Neuron (in vitro differentiated cells): ENCODE results near the gene CYB5R2.

ENCODE experiments used
- H2AFZ ChIP-seq: one replicate; pipeline ENCODE4 v1.6.1; 2013; ENCODE audit warnings: low read depth, mild to moderate bottlenecking, inconsistent platforms, low read length, moderate library complexity
- H3K27me3 ChIP-seq: one replicate; pipeline ENCODE4 v1.6.1; 2013; ENCODE audit warnings: low read length; ENCODE audit not compliant: insufficient read depth
- H3K36me3 ChIP-seq: one replicate; pipeline ENCODE4 v1.6.1; 2013; ENCODE audit warnings: low read length; ENCODE audit not compliant: insufficient read depth
- H3K4me1 ChIP-seq: one replicate; pipeline ENCODE4 v1.6.1; 2013; ENCODE audit warnings: low read length; ENCODE audit not compliant: insufficient read depth
- H3K4me3 ChIP-seq: 2 replicates; pipeline ENCODE4 v1.5.1; 2013; ENCODE audit warnings: mild to moderate bottlenecking, low read length, moderate library complexity
- H3K9me3 ChIP-seq: one replicate; pipeline ENCODE4 v1.6.1; 2013; ENCODE audit warnings: low read length

CYB5R2 gene

DNA sequence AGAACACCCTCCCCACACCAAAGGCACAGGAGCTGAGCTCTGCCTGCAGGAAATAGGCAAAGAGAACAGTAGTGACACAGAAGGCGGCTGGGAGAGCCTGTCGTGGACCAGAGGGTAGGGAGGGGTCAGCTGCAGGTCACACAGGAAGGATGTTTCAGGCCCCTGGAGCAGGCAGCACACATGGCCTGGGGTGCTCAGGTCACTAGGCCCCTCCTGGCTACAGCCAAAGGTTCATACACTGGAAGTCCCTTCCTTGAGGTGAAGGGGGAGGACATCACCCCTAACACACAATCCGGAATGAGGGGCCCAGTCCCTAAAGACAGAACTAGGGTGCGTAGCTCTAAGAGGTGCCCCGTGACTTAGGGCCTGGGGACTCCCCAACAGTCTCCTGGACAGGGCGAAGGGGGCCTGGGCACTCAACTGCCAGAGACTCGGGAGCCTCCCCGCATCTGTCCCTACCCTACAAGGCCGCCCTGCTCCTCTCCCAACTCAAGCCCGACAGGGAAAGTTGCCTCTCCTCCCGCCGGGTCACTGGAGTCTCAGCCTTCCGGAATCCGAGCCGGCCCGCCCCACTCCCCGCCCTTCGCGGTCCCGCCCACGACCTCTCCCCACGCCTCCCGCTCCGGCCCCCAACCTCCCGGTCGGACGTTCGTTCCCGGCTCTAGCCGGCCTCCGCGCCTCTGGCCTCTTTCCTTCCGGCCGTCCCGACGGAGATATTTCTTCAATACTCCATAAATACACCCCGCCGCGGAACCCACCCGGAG, at the start of gene CYB5R2:
Gene CYB5R2 (minus strand): TSS at position 541 of the 764 bp plus-strand sequence. CDS start 675 bp downstream, outside the sequence.
- Histone ChIP-seq H3K9me3 (peaks cover 2% of the 10 kb centered on the region), H3K27me3 (peaks cover 14% of the 10 kb centered on the region), H3K36me3 (no peaks in the 10 kb centered on the region), H2AFZ (no peak within 1 kb of the TSS), H3K4me3 (no peak within 1 kb of the TSS), H3K4me1 (peaks cover 12% of the 10 kb centered on the region)

DNA sequence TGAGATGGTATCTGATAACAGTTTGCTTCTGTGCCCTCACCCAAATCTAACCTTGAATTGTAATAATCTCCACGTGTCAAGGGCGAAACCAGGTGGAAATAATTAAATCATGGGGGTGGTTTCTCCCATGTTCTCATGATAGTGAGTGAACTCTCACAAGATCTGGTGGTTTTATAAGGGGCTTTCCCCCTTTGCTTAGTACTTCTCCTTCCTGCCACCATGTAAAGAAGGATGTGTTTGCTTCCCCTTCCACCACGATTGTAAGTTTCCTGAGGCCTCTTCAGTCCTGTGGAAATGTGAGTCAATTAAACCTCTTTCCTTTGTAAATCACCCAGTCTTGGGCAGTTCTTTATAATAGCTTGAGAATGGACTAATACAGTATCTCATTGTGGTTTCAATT, 41.5 kb upstream of the CYB5R2 start:
- H3K4me1 ChIP-seq = no peaks in the 10 kb centered on the region
- no peaks in the 10 kb centered on the region for H3K9me3 ChIP-seq
- H2AFZ ChIP-seq = no peak overlapping the region
- H3K4me3 ChIP-seq = no peak overlapping the region
- no peaks in the 10 kb centered on the region for H3K36me3 ChIP-seq
- H3K27me3 ChIP-seq = no peaks in the 10 kb centered on the region

GRCh38 chr11:7706377-7706776, 33.1 kb upstream of the CYB5R2 start, which contains the start of gene OVCH2:
Gene OVCH2 (minus strand): TSS chr11:7706477. CDS start chr11:7706394, 83 bp downstream.
- Histone ChIP-seq H3K4me1 (no peaks in the 10 kb centered on the region), H3K9me3 (no peaks in the 10 kb centered on the region), H3K4me3 (no peak within 1 kb of the TSS), H2AFZ (no peak within 1 kb of the TSS), H3K27me3 (no peaks in the 10 kb centered on the region), H3K36me3 (no peaks in the 10 kb centered on the region)

DNA sequence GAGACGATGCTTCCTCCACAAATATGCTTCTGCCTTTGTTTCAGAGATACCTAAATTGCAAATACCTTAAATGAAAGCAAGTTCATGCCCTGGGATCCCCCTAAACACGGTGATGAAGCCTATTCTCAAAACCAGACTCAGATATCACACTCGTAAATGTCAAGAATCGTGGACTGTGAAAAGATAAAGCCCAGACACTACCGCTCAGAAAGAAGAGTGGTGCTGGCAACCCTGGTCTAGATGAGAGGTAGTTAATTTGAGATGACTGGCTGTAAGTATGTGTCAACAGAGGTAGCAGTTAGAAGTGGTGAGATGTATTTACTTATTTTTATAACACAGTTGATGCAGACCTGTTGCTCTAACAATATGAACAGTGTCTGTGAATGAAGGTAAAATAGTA, 30.4 kb upstream of the CYB5R2 start:
- Histone ChIP-seq H3K36me3 (no peaks in the 10 kb centered on the region), H3K4me3 (no peak overlapping the region), H3K9me3 (no peaks in the 10 kb centered on the region), H3K4me1 (no peaks in the 10 kb centered on the region), H2AFZ (no peak overlapping the region), H3K27me3 (no peaks in the 10 kb centered on the region)

GRCh38 chr11:7696424-7696823, 23.1 kb upstream of the CYB5R2 start:
- H3K27me3 ChIP-seq = peaks cover 3% of the 10 kb centered on the region
- no peaks in the 10 kb centered on the region for H3K36me3 ChIP-seq
- no peaks in the 10 kb centered on the region for H3K4me1 ChIP-seq
- no peak overlapping the region for H3K4me3 ChIP-seq
- H3K9me3 ChIP-seq = no peaks in the 10 kb centered on the region
- H2AFZ ChIP-seq = no peak overlapping the region

- H3K4me3 ChIP-seq = no peak overlapping the region
- no peaks in the 10 kb centered on the region for H3K9me3 ChIP-seq
- H2AFZ ChIP-seq = no peak overlapping the region
- no peaks in the 10 kb centered on the region for H3K36me3 ChIP-seq
- peaks cover 3% of the 10 kb centered on the region for H3K27me3 ChIP-seq
- H3K4me1 ChIP-seq = no peaks in the 10 kb centered on the region
Measured at GRCh38 chr11:7694235-7694634, 20.9 kb upstream of the CYB5R2 start.

DNA sequence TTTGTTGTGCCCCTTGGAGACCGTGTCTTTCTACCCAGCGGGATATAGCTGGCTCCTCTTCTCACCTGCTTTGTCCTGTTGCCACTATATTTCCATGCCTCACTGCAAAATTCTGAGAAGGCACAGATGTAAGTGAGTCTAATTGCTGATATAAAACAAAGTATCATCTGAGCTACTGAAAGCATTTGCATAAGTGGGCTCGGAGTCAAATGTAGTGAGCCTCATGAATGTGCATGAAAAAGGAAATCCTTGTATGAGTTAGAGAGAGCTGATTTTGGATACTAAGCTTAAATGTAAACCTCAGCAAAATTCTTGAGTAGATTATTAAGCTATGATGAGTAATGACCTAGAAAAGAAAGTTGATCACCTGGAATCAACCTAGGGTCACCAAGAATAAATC, 19.1 kb upstream of the CYB5R2 start:
- Histone ChIP-seq H3K4me1 (no peaks in the 10 kb centered on the region), H3K36me3 (no peaks in the 10 kb centered on the region)

GRCh38 chr11:7691759-7692350, 18.6 kb upstream of the CYB5R2 start:
- no peaks in the 10 kb centered on the region for H3K36me3 ChIP-seq
- no peak overlapping the region for H3K4me3 ChIP-seq
- H3K9me3 ChIP-seq = no peaks in the 10 kb centered on the region
- H2AFZ ChIP-seq = no peak overlapping the region
- no peaks in the 10 kb centered on the region for H3K4me1 ChIP-seq
- no peaks in the 10 kb centered on the region for H3K27me3 ChIP-seq

More for the DNA sequence above, 19.1 kb upstream of the CYB5R2 start:
- Histone ChIP-seq H3K27me3 (no peaks in the 10 kb centered on the region), H2AFZ (no peak overlapping the region), H3K4me3 (no peak overlapping the region), H3K9me3 (no peaks in the 10 kb centered on the region)

GRCh38 chr11:7690648-7691047, 17.3 kb upstream of the CYB5R2 start:
- no peaks in the 10 kb centered on the region for H3K9me3 ChIP-seq
- no peak overlapping the region for H3K4me3 ChIP-seq
- no peak overlapping the region for H2AFZ ChIP-seq
- H3K36me3 ChIP-seq = no peaks in the 10 kb centered on the region
- H3K27me3 ChIP-seq = no peaks in the 10 kb centered on the region
- H3K4me1 ChIP-seq = no peaks in the 10 kb centered on the region

DNA sequence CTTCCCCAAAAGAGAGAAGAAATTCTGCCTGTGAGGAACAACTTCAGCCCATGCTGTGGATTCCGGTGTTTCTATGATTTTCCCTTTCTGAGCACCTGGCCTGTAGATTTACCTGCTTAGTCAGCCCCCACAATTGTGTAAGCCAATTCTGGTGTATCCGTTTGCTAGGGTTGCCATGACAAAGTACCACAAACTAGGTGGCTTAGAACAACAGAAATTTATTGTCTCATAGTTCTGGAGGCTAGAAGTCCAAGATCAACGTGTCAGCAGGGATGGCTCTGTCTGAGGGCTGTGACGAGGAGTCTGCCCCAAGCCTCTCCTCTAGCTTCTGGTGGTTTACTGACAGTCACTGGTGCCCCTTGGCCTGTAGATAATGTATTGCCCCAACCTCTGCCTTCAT, 15.9 kb upstream of the CYB5R2 start:
- no peak overlapping the region for H3K4me3 ChIP-seq
- H3K4me1 ChIP-seq = no peaks in the 10 kb centered on the region
- no peaks in the 10 kb centered on the region for H3K9me3 ChIP-seq
- no peak overlapping the region for H2AFZ ChIP-seq
- H3K27me3 ChIP-seq = no peaks in the 10 kb centered on the region
- no peaks in the 10 kb centered on the region for H3K36me3 ChIP-seq

GRCh38 chr11:7688238-7688826, 15.0 kb upstream of the CYB5R2 start:
- Histone ChIP-seq H3K9me3 (no peaks in the 10 kb centered on the region), H2AFZ (no peak overlapping the region), H3K27me3 (no peaks in the 10 kb centered on the region), H3K4me3 (no peak overlapping the region), H3K4me1 (no peaks in the 10 kb centered on the region), H3K36me3 (no peaks in the 10 kb centered on the region)

GRCh38 chr11:7687386-7687785, 14.1 kb upstream of the CYB5R2 start:
- no peaks in the 10 kb centered on the region for H3K4me1 ChIP-seq
- no peak overlapping the region for H2AFZ ChIP-seq
- H3K4me3 ChIP-seq = no peak overlapping the region
- no peaks in the 10 kb centered on the region for H3K9me3 ChIP-seq
- no peaks in the 10 kb centered on the region for H3K36me3 ChIP-seq
- H3K27me3 ChIP-seq = no peaks in the 10 kb centered on the region

DNA sequence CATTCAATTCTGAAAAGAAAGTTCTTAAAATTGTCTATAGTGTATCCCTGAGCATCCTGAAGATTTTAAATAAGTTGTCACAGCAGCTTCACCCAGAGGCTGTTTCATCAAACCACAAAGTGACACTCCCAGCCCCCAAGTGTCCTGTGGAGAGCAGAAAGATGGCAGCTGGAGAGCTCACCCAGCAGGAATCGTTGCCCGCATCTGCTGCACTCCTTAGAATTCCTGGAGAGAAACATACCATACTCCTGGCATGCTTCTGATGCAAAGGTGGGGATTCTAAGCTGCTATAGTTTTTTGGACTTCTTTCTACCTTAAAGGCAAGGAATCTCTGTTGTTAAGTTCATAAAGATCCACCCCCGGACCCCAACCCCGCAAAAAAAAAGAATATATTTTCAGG, 13.5 kb upstream of the CYB5R2 start:
- Histone ChIP-seq H3K27me3 (no peaks in the 10 kb centered on the region), H3K4me3 (no peak overlapping the region)

More for the DNA sequence above, 13.5 kb upstream of the CYB5R2 start:
- Histone ChIP-seq H3K36me3 (no peaks in the 10 kb centered on the region), H3K9me3 (no peaks in the 10 kb centered on the region), H3K4me1 (no peaks in the 10 kb centered on the region), H2AFZ (no peak overlapping the region)
